GM12864 (cell line): ENCODE data around the gene CCSER1.

ENCODE experiments used
- DNase-seq: peaks from one replicate; pipeline ENCODE4 v3.0.0-alpha.2; 2011; ENCODE audit warnings: low read depth
- H3K4me3 ChIP-seq: 2 replicates; pipeline ENCODE4 v1.5.1; 2011; ENCODE audit warnings: mild to moderate bottlenecking, low read depth, low read length, control low read depth
- TF ChIP-seq, protein P1 (sequence below): IDR thresholded peaks from 2 replicates; pipeline ENCODE4 v1.5.1; 2011; ENCODE audit warnings: low read depth, mild to moderate bottlenecking, moderate library complexity, low read length, control low read depth, inconsistent platforms; ENCODE audit errors: missing control alignments

CCSER1 gene

GRCh38 chr4:90443231-90443630 is 316.0 kb downstream of the CCSER1 start:
- DNase-seq: no peak
- H3K4me3 ChIP-seq: no peak overlapping the region
- TF ChIP-seq, protein P1, sequence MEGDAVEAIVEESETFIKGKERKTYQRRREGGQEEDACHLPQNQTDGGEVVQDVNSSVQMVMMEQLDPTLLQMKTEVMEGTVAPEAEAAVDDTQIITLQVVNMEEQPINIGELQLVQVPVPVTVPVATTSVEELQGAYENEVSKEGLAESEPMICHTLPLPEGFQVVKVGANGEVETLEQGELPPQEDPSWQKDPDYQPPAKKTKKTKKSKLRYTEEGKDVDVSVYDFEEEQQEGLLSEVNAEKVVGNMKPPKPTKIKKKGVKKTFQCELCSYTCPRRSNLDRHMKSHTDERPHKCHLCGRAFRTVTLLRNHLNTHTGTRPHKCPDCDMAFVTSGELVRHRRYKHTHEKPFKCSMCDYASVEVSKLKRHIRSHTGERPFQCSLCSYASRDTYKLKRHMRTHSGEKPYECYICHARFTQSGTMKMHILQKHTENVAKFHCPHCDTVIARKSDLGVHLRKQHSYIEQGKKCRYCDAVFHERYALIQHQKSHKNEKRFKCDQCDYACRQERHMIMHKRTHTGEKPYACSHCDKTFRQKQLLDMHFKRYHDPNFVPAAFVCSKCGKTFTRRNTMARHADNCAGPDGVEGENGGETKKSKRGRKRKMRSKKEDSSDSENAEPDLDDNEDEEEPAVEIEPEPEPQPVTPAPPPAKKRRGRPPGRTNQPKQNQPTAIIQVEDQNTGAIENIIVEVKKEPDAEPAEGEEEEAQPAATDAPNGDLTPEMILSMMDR: no peak

DNA sequence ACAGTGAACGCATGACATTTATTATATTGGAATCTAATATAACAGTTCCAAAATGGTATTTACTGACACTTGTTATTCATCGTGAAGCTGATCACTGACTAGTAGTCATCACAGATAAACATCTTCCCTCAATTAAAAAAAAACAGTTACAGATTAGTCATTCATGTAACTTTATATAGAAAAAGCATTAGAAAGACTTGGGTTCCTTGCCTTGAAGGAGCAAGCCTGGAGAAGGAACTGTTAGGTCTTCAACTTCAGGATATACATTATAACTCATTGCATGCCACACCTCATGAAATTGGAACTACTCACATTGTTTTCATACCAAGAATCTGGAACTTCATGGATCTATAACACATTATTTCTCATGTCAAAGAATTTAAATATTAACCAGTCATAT is 317.7 kb downstream of the CCSER1 start:
- no peak for DNase-seq
- TF ChIP-seq, protein P1: no peak
- H3K4me3 ChIP-seq: no peak overlapping the region

- no peak overlapping the region for H3K4me3 ChIP-seq
- TF ChIP-seq, protein P1: no peak
- no peak for DNase-seq
Observed at GRCh38 chr4:90445380-90445779, 318.2 kb downstream of the CCSER1 start.

DNA sequence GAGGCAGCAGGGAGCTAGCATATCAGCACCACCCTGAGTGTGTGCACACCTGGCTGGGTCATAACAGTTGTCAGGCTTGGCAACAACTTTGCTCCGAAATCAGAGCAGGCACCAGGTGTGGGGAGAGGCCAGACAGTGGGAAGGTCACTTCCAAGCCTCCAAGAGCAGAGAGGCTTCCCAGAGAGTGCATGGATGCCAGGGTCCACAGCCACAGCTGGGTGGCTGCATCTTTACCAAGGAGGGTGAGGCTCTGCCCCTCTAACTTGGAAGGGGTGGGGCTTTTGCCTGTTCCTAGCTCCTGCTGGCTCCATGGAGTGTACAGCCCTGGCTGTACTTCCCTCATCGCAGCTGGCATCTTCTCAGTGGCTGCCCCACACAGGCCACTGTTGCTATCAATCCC is 322.4 kb downstream of the CCSER1 start:
- no peak overlapping the region for H3K4me3 ChIP-seq
- TF ChIP-seq, protein P1: no peak
- no peak for DNase-seq

DNA sequence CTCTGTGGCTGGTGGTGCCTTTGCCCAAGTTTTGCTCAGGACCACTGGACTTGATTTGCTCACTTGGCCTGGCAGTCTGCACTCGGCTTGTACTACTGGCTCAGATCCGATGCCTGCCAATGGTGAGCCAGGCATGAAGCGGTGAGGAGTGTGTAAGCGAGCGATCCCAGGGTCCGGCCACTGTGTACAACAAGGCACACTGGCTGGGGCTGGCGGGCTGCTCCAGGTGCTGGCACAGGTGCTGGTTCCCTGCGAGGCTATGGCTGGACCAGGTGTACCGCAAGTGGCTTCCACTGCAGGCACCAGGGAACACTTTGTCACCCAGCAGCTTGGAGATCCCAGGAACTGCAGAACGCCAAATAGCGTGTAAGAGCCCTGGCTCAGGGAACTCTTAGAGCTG is 329.7 kb downstream of the CCSER1 start:
- DNase-seq: no peak
- no peak overlapping the region for H3K4me3 ChIP-seq
- TF ChIP-seq, protein P1: no peak

DNA sequence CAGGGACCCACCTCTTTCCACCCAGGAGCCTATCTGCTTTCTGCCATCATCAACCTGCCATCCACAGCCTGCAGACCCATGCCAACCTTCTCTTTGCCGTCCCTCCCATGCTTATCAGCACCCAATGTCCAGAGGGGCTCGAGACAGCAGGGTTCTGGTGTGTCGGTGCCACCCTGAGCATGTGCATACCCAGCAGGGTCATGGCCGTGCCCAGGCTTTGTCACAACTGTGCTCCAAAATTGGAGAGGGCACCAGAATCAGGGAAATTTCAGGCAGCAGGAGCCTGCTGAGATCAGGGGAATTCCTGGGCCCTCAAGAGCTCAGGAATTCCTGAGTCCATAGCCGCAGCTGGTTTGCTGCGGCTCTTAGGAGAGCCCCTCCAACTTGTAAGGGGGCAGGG is 330.6 kb downstream of the CCSER1 start:
- TF ChIP-seq, protein P1: no peak
- DNase-seq: no peak
- no peak overlapping the region for H3K4me3 ChIP-seq

- no peak for DNase-seq
- H3K4me3 ChIP-seq: no peak overlapping the region
- TF ChIP-seq, protein P1: no peak
Observed at GRCh38 chr4:90458576-90458975, 331.4 kb downstream of the CCSER1 start.
